SU-DHL-6 (cell line): Measurements from ENCODE around the gene PRSS38.

Source experiments
- H2AFZ ChIP-seq: fragments of 200-600 bp; sonication (generic); 2 replicates; pipeline ENCODE4 v1.6.1; 2014; ENCODE audit warnings: low read depth, mild to moderate bottlenecking, moderate library complexity, mixed read lengths, antibody characterized with exemption, low read length; ENCODE audit not compliant: severe bottlenecking
- H3F3A ChIP-seq: fragments of 200-600 bp; shearing (Covaris generic); 2 replicates; pipeline ENCODE4 v1.6.0; 2016; ENCODE audit warnings: antibody characterized with exemption, mild to moderate bottlenecking; ENCODE audit not compliant: insufficient read depth
- H3K27ac ChIP-seq: fragments of 200-600 bp; sonication (generic); 2 replicates; pipeline ENCODE4 v1.5.1; 2016; ENCODE audit warnings: low read depth, mild to moderate bottlenecking, low read length, moderate library complexity, mixed read lengths
- H3K27me3 ChIP-seq: fragments of 200-600 bp; sonication (generic), shearing (Covaris generic); 2 replicates; pipeline ENCODE4 v1.6.0; 2014; ENCODE audit warnings: mild to moderate bottlenecking, low read length
- H3K36me3 ChIP-seq: fragments of 200-600 bp; sonication (generic); 2 replicates; pipeline ENCODE4 v1.6.1; 2014; ENCODE audit warnings: mild to moderate bottlenecking, low read length, mixed read lengths
- H3K4me2 ChIP-seq: fragments of 300-600, 200-600 bp; shearing (Covaris generic), sonication (generic); 2 replicates; pipeline ENCODE4 v1.6.0; 2014; ENCODE audit warnings: low read length, low read depth, mild to moderate bottlenecking; ENCODE audit not compliant: poor library complexity, severe bottlenecking
- H3K4me3 ChIP-seq: fragments of 200-600 bp; sonication (generic); 2 replicates; pipeline ENCODE4 v1.5.1; 2014; ENCODE audit warnings: antibody characterized with exemption, low read length, mild to moderate bottlenecking, mixed read lengths; ENCODE audit not compliant: insufficient read depth, poor library complexity, severe bottlenecking
- H3K79me2 ChIP-seq: fragments of 200-600 bp; sonication (generic); 2 replicates; pipeline ENCODE4 v1.6.1; 2014; ENCODE audit warnings: mild to moderate bottlenecking, low read length, moderate library complexity; ENCODE audit not compliant: insufficient read depth
- H3K9ac ChIP-seq: fragments of 200-600 bp; sonication (generic); 2 replicates; pipeline ENCODE4 v1.7.0; 2014; ENCODE audit warnings: mild to moderate bottlenecking, low read length
- H3K9me2 ChIP-seq: fragments of 200-600 bp; sonication (generic); replicated peaks from 2 replicates; pipeline ENCODE4 v1.6.1; 2014; ENCODE audit warnings: low read length; ENCODE audit not compliant: insufficient read depth
- H3K9me3 ChIP-seq: fragments of 200-600 bp; sonication (generic); 2 replicates; pipeline ENCODE4 v1.6.1; 2014; ENCODE audit warnings: low read length, mixed read lengths; ENCODE audit not compliant: insufficient read depth
- H4K20me1 ChIP-seq: fragments of 200-600 bp; sonication (generic); 2 replicates; pipeline ENCODE4 v1.6.1; 2014; ENCODE audit warnings: low read depth, mild to moderate bottlenecking, antibody characterized with exemption, low read length, moderate library complexity, mixed read lengths
- CTCF ChIP-seq: fragments of 200-600 bp; sonication (generic); IDR thresholded peaks from one replicate; pipeline ENCODE4 v1.5.1; 2017; ENCODE audit warnings: antibody characterized with exemption, mild to moderate bottlenecking, low read length, moderate library complexity; ENCODE audit not compliant: insufficient read depth, poor library complexity, severe bottlenecking
- EZH2phosphoT487 ChIP-seq: fragments of 200-600 bp; sonication (generic), shearing (Covaris generic); conservative IDR thresholded peaks from 2 replicates; pipeline ENCODE4 v1.6.1; 2018; ENCODE audit warnings: mild to moderate bottlenecking, antibody characterized with exemption, low read length, moderate library complexity, mixed read lengths

Gene PRSS38

GRCh38 chr1:227767401-227768124, 47.9 kb upstream of the PRSS38 start:
- Histone ChIP-seq H3K27ac (no peak overlapping the region), H4K20me1 (no peaks in the 10 kb centered on the region), H3K36me3 (no peaks in the 10 kb centered on the region), H3F3A (no peaks in the 10 kb centered on the region), H2AFZ (no peak overlapping the region), H3K4me3 (no peak overlapping the region), H3K9ac (no peak overlapping the region), H3K4me2 (no peak overlapping the region), H3K79me2 (0 out of 2 replicates have a peak, but pooled peaks cover 7% of the 10 kb centered on the region), H3K27me3 (no peaks in the 10 kb centered on the region), H3K9me3 (no peaks in the 10 kb centered on the region), H3K9me2 (no peaks in the 10 kb centered on the region)
- TF ChIP-seq CTCF (no peak), EZH2phosphoT487 (no peak)

GRCh38 chr1:227768125-227768439, 47.4 kb upstream of the PRSS38 start:
- H3K9ac ChIP-seq, result no peak overlapping the region
- H3K4me3 ChIP-seq, result no peak overlapping the region
- H3K4me2 ChIP-seq, result no peak overlapping the region
- TF ChIP-seq CTCF, result no peak
- TF ChIP-seq EZH2phosphoT487, result no peak
- H4K20me1 ChIP-seq, result no peaks in the 10 kb centered on the region
- H3K36me3 ChIP-seq, result no peaks in the 10 kb centered on the region
- H3K9me3 ChIP-seq, result no peaks in the 10 kb centered on the region
- H3K9me2 ChIP-seq, result no peaks in the 10 kb centered on the region
- no peaks in the 10 kb centered on the region for H3F3A ChIP-seq
- H3K79me2 ChIP-seq, result 0 out of 2 replicates have a peak, but pooled peaks cover 5% of the 10 kb centered on the region
- no peak overlapping the region for H2AFZ ChIP-seq
- H3K27me3 ChIP-seq, result no peaks in the 10 kb centered on the region
- no peak overlapping the region for H3K27ac ChIP-seq

GRCh38 chr1:227768640-227769039, 46.8 kb upstream of the PRSS38 start:
- no peaks in the 10 kb centered on the region for H3K79me2 ChIP-seq
- no peaks in the 10 kb centered on the region for H3K36me3 ChIP-seq
- H3K9ac ChIP-seq, result no peak overlapping the region
- H3K9me2 ChIP-seq, result no peaks in the 10 kb centered on the region
- H3K4me3 ChIP-seq, result no peak overlapping the region
- H3K27ac ChIP-seq, result no peak overlapping the region
- H2AFZ ChIP-seq, result no peak overlapping the region
- TF ChIP-seq EZH2phosphoT487 (no peak), CTCF (no peak)
- H3K27me3 ChIP-seq, result no peaks in the 10 kb centered on the region
- H3K9me3 ChIP-seq, result no peaks in the 10 kb centered on the region
- no peak overlapping the region for H3K4me2 ChIP-seq
- H3F3A ChIP-seq, result no peaks in the 10 kb centered on the region
- no peaks in the 10 kb centered on the region for H4K20me1 ChIP-seq
